ENCODE data around the gene EEF1A1. TPM values are rescaled to one million over a fixed set of nuclear protein-coding genes. Genes with fewer than 3 reads are reported as not detected.
"Not testable (repeated sequence)": the region's sequence is repeated elsewhere in the genome, so short reads cannot be mapped to it uniquely, and the experiment has no call there.

Gene EEF1A1
- total and polyA plus RNA-seq, 2 donors, result 11,265 to 18,172 TPM

- peak overlapping the region; percentile 88 for H3K4me3 ChIP-seq (ENCODE audit: low read depth, low read length)
- peaks cover 4% of the 10 kb centered on the region for H3K36me3 ChIP-seq (ENCODE audit: insufficient read depth)
- peak overlapping the region; percentile 98 for H3K27ac ChIP-seq (ENCODE audit: low read depth)
- WGBS, result under 1% methylated on average over 36 of the region's 36 CpGs
- H3K4me1 ChIP-seq (ENCODE audit: insufficient read depth), result no peaks in the 10 kb centered on the region
- DNase-seq (ENCODE audit: extremely low spot score), result no peak
These were observed 636 bp upstream of the EEF1A1 start for GRCh38 chr6:73521351-73521985.

- Histone ChIP-seq H3K4me3 (ENCODE audit: low read depth, low read length) (peak overlapping the region; percentile 88), H3K36me3 (ENCODE audit: insufficient read depth) (peaks cover 4% of the 10 kb centered on the region), H3K27ac (ENCODE audit: low read depth) (peak overlapping the region; percentile 97), H3K4me1 (ENCODE audit: insufficient read depth) (no peaks in the 10 kb centered on the region)
- WGBS, result under 1% methylated on average over 56 of the region's 56 CpGs
- DNase-seq (ENCODE audit: extremely low spot score), result no peak
These were observed 725 bp downstream of the EEF1A1 start for GRCh38 chr6:73519926-73520687.

- H3K4me1 ChIP-seq (ENCODE audit: insufficient read depth); H3K36me3 ChIP-seq (ENCODE audit: insufficient read depth); H3K27ac ChIP-seq (ENCODE audit: low read depth); DNase-seq (ENCODE audit: extremely low spot score): not testable (repeated sequence)
- H3K4me3 ChIP-seq (ENCODE audit: low read depth, low read length), result peak overlapping the region; percentile 88
- 3% methylated on average over 7 of the region's 8 CpGs for WGBS
These were observed 1.6 kb downstream of the EEF1A1 start for GRCh38 chr6:73518982-73519881.

- 22% methylated on average over 15 of the region's 19 CpGs for WGBS
- not testable (repeated sequence) for H3K4me3 ChIP-seq (ENCODE audit: low read depth, low read length); H3K36me3 ChIP-seq (ENCODE audit: insufficient read depth); H3K27ac ChIP-seq (ENCODE audit: low read depth); DNase-seq (ENCODE audit: extremely low spot score); H3K4me1 ChIP-seq (ENCODE audit: insufficient read depth)
These were observed 2.5 kb downstream of the EEF1A1 start for GRCh38 chr6:73518100-73518981.

- no peak for DNase-seq (ENCODE audit: extremely low spot score)
- peak overlapping the region; percentile 5 for H3K27ac ChIP-seq (ENCODE audit: low read depth)
- no peak overlapping the region for H3K4me3 ChIP-seq (ENCODE audit: low read depth, low read length)
- WGBS, result 53% methylated on average over 4 of the region's 4 CpGs
- no peaks in the 10 kb centered on the region for H3K4me1 ChIP-seq (ENCODE audit: insufficient read depth)
- peaks cover 4% of the 10 kb centered on the region for H3K36me3 ChIP-seq (ENCODE audit: insufficient read depth)
These were observed 4.0 kb downstream of the EEF1A1 start for GRCh38 chr6:73516514-73517489.

GRCh38 chr6:73515204-73515655 lies 5.6 kb downstream of the EEF1A1 start:
- Histone ChIP-seq H3K27ac (ENCODE audit: low read depth) (no peak overlapping the region), H3K4me1 (ENCODE audit: insufficient read depth) (no peaks in the 10 kb centered on the region), H3K36me3 (ENCODE audit: insufficient read depth) (peaks cover 4% of the 10 kb centered on the region), H3K4me3 (ENCODE audit: low read depth, low read length) (no peak overlapping the region)
- no peak for DNase-seq (ENCODE audit: extremely low spot score)
- WGBS, result 29% methylated on average over 4 of the region's 4 CpGs

GRCh38 chr6:73514746-73515110 lies 6.1 kb downstream of the EEF1A1 start:
- Histone ChIP-seq H3K4me3 (ENCODE audit: low read depth, low read length) (no peak overlapping the region), H3K36me3 (ENCODE audit: insufficient read depth) (peaks cover 4% of the 10 kb centered on the region), H3K4me1 (ENCODE audit: insufficient read depth) (no peaks in the 10 kb centered on the region), H3K27ac (ENCODE audit: low read depth) (no peak overlapping the region)
- 55% methylated on average over 3 of the region's 3 CpGs for WGBS
- DNase-seq (ENCODE audit: extremely low spot score), result no peak

- no peaks in the 10 kb centered on the region for H3K4me1 ChIP-seq (ENCODE audit: insufficient read depth)
- H3K36me3 ChIP-seq (ENCODE audit: insufficient read depth), result peaks cover 3% of the 10 kb centered on the region
- WGBS, result 52% methylated on average over 3 of the region's 3 CpGs
- DNase-seq (ENCODE audit: extremely low spot score), result no peak
- no peak overlapping the region for H3K27ac ChIP-seq (ENCODE audit: low read depth)
- no peak overlapping the region for H3K4me3 ChIP-seq (ENCODE audit: low read depth, low read length)
These were observed 7.4 kb downstream of the EEF1A1 start for GRCh38 chr6:73513496-73513854.

- no peak for DNase-seq (ENCODE audit: extremely low spot score)
- no peak overlapping the region for H3K4me3 ChIP-seq (ENCODE audit: low read depth, low read length)
- H3K36me3 ChIP-seq (ENCODE audit: insufficient read depth), result no peaks in the 10 kb centered on the region
- 92% methylated on average over 7 of the region's 7 CpGs for WGBS
- H3K27ac ChIP-seq (ENCODE audit: low read depth), result no peak overlapping the region
- H3K4me1 ChIP-seq (ENCODE audit: insufficient read depth), result no peaks in the 10 kb centered on the region
These were observed 9.0 kb downstream of the EEF1A1 start for GRCh38 chr6:73511796-73512195.

GRCh38 chr6:73509851-73510250 lies 11.0 kb downstream of the EEF1A1 start:
- Histone ChIP-seq H3K36me3 (ENCODE audit: insufficient read depth) (no peaks in the 10 kb centered on the region), H3K27ac (ENCODE audit: low read depth) (no peak overlapping the region), H3K4me3 (ENCODE audit: low read depth, low read length) (no peak overlapping the region), H3K4me1 (ENCODE audit: insufficient read depth) (no peaks in the 10 kb centered on the region)
- DNase-seq (ENCODE audit: extremely low spot score), result no peak
- 84% methylated on average over 1 of the region's 1 CpG for WGBS

- WGBS, result 67% methylated on average over 1 of the region's 1 CpG
These were observed 12.1 kb downstream of the EEF1A1 start for GRCh38 chr6:73508776-73509175.

GRCh38 chr6:73506246-73506645 lies 14.6 kb downstream of the EEF1A1 start:
- Histone ChIP-seq H3K4me1 (ENCODE audit: insufficient read depth) (no peaks in the 10 kb centered on the region), H3K4me3 (ENCODE audit: low read depth, low read length) (no peak overlapping the region), H3K27ac (ENCODE audit: low read depth) (no peak overlapping the region), H3K36me3 (ENCODE audit: insufficient read depth) (peaks cover 3% of the 10 kb centered on the region)
- no peak for DNase-seq (ENCODE audit: extremely low spot score)
- WGBS, result 89% methylated on average over 6 of the region's 6 CpGs

More at GRCh38 chr6:73508776-73509175, 12.1 kb downstream of the EEF1A1 start:
- no peaks in the 10 kb centered on the region for H3K4me1 ChIP-seq (ENCODE audit: insufficient read depth)
- no peak overlapping the region for H3K27ac ChIP-seq (ENCODE audit: low read depth)
- DNase-seq (ENCODE audit: extremely low spot score), result no peak
- H3K36me3 ChIP-seq (ENCODE audit: insufficient read depth), result peaks cover 3% of the 10 kb centered on the region
- no peak overlapping the region for H3K4me3 ChIP-seq (ENCODE audit: low read depth, low read length)

Data from urinary bladder (tissue), 4 donors.